Osteocyte (in vitro differentiated cells): ENCODE results near the gene CIT. TPM values are rescaled to one million over a fixed set of nuclear protein-coding genes. Genes with fewer than 3 reads are reported as not detected.

Source experiments
- DNase-seq: peaks from one replicate; pipeline ENCODE4 v3.0.0; 2021; ENCODE audit warnings: mixed read lengths; ENCODE audit not compliant: unreplicated experiment; ENCODE audit errors: extremely low spot score
- H3K27ac Mint-ChIP-seq: one replicate; pipeline ENCODE4 v1.8.0; 2021; ENCODE audit warnings: mild to moderate bottlenecking, mixed read lengths; ENCODE audit not compliant: unreplicated experiment
- H3K27me3 Mint-ChIP-seq: one replicate; pipeline ENCODE4 v1.8.0; 2021; ENCODE audit warnings: mixed read lengths; ENCODE audit not compliant: unreplicated experiment
- H3K36me3 Mint-ChIP-seq: one replicate; pipeline ENCODE4 v1.8.0; 2021; ENCODE audit warnings: mixed read lengths; ENCODE audit not compliant: unreplicated experiment
- H3K4me1 Mint-ChIP-seq: one replicate; pipeline ENCODE4 v1.8.0; 2021; ENCODE audit warnings: mixed read lengths; ENCODE audit not compliant: unreplicated experiment
- H3K4me3 Mint-ChIP-seq: one replicate; pipeline ENCODE4 v1.8.0; 2021; ENCODE audit warnings: mild to moderate bottlenecking, moderate library complexity, mixed read lengths; ENCODE audit not compliant: unreplicated experiment
- H3K9me3 Mint-ChIP-seq: one replicate; pipeline ENCODE4 v1.8.0; 2021; ENCODE audit warnings: mixed read lengths; ENCODE audit not compliant: unreplicated experiment
- CTCF ChIP-seq: fragments of 200-600 bp; sonication (generic); IDR thresholded peaks from 2 replicates; pipeline ENCODE4 v1.5.0; 2021; ENCODE audit warnings: antibody characterized with exemption, mild to moderate bottlenecking, moderate library complexity
- total RNA-seq: library from RNA; stranded (reverse); gene quantifications from 2 replicates; pipeline ENCODE4 v1.2.1, GENCODE V29; 2021

The CIT gene
- total RNA-seq, 1 donor from 2014 or later: 10.2 TPM

- no peaks in the 10 kb centered on the region for H3K27me3 Mint-ChIP-seq
- TF ChIP-seq CTCF: no peak
- H3K9me3 Mint-ChIP-seq: no peaks in the 10 kb centered on the region
- no peak overlapping the region for H3K27ac Mint-ChIP-seq
- peaks cover 5% of the 10 kb centered on the region for H3K36me3 Mint-ChIP-seq
- DNase-seq: no peak
- H3K4me3 Mint-ChIP-seq: no peak overlapping the region
- H3K4me1 Mint-ChIP-seq: no peaks in the 10 kb centered on the region
These were observed 20.0 kb downstream of the CIT start for GRCh38 chr12:119857041-119857591.

GRCh38 chr12:119850330-119850729, 26.8 kb downstream of the CIT start:
- no peaks in the 10 kb centered on the region for H3K4me1 Mint-ChIP-seq
- DNase-seq: no peak
- no peaks in the 10 kb centered on the region for H3K27me3 Mint-ChIP-seq
- H3K27ac Mint-ChIP-seq: no peak overlapping the region
- H3K36me3 Mint-ChIP-seq: peaks cover 12% of the 10 kb centered on the region
- H3K9me3 Mint-ChIP-seq: no peaks in the 10 kb centered on the region
- no peak overlapping the region for H3K4me3 Mint-ChIP-seq
- no peak for TF ChIP-seq CTCF

DNA sequence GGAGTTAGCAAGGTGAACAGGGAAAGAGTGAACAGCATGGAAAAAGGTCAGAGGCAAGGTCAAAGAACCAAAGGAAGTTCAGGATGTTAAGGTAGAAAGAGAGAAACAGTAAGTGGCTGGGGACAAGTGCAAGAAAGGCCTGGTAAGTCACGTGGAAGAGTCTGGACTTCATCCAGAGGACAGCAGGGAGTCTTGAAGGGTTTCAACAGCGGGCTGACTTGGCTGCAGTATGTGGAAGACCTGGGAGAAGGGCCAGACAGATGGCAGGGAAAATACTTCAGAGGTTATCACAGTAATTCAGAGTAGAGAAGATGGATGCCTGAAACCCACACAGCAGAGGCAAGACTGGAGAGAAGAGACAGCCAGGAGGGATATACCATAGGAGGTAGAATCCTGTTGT, 34.0 kb downstream of the CIT start:
- peaks cover 9% of the 10 kb centered on the region for H3K36me3 Mint-ChIP-seq
- DNase-seq: no peak
- H3K27ac Mint-ChIP-seq: no peak overlapping the region
- peaks cover 6% of the 10 kb centered on the region for H3K9me3 Mint-ChIP-seq
- H3K4me1 Mint-ChIP-seq: peaks cover 5% of the 10 kb centered on the region
- H3K27me3 Mint-ChIP-seq: no peaks in the 10 kb centered on the region
- TF ChIP-seq CTCF: no peak
- no peak overlapping the region for H3K4me3 Mint-ChIP-seq

- no peak for TF ChIP-seq CTCF
- Mint-ChIP-seq H3K4me3 (no peak overlapping the region), H3K4me1 (peaks cover 5% of the 10 kb centered on the region), H3K36me3 (peaks cover 9% of the 10 kb centered on the region), H3K27ac (no peak overlapping the region), H3K9me3 (peaks cover 6% of the 10 kb centered on the region), H3K27me3 (no peaks in the 10 kb centered on the region)
- DNase-seq: no peak
These were observed 34.7 kb downstream of the CIT start for GRCh38 chr12:119842380-119842779.

GRCh38 chr12:119841433-119842210, 35.5 kb downstream of the CIT start:
- TF ChIP-seq CTCF: no peak
- no peak for DNase-seq
- H3K36me3 Mint-ChIP-seq: peaks cover 9% of the 10 kb centered on the region
- H3K9me3 Mint-ChIP-seq: peaks cover 6% of the 10 kb centered on the region
- H3K4me1 Mint-ChIP-seq: peaks cover 5% of the 10 kb centered on the region
- H3K27ac Mint-ChIP-seq: no peak overlapping the region
- no peaks in the 10 kb centered on the region for H3K27me3 Mint-ChIP-seq
- no peak overlapping the region for H3K4me3 Mint-ChIP-seq
